OCI-LY7 (cell line): Measurements from ENCODE around the gene SHOC2. TPM values are rescaled to one million over a fixed set of nuclear protein-coding genes. Genes with fewer than 3 reads are reported as not detected.

Experiments
- BruUV-seq: library from RNA; stranded (reverse); fragments of 400-500 nt; replicated peaks from 2 replicates; lab custom pipeline; 2021; lab: Mats Ljungman, UMichigan
- CTCF ChIA-PET: fragments of 300-600 bp; sonication (Branson Sonifier 250); formaldehyde crosslinking; loops from one replicate; lab custom pipeline; 2022; ENCODE audit warnings: antibody characterized with exemption; ENCODE audit not compliant: unreplicated experiment; lab: Charles Lee
- POLR2A ChIA-PET: fragments of 300-600 bp; sonication (Branson Sonifier 250); formaldehyde crosslinking; loops from one replicate; lab custom pipeline; 2022; ENCODE audit warnings: antibody characterized with exemption; lab: Charles Lee
- DNase-seq: peaks from one replicate; pipeline ENCODE4 v3.0.0-alpha.2; 2015; ENCODE audit warnings: low spot score
- H2AFZ ChIP-seq: fragments of 200-600 bp; sonication (generic), shearing (Covaris generic); 2 replicates; pipeline ENCODE4 v1.6.1; 2014; ENCODE audit warnings: mild to moderate bottlenecking, antibody characterized with exemption, low read length, moderate library complexity
- H3K27ac ChIP-seq: fragments of 200-600 bp; sonication (generic); 2 replicates; pipeline ENCODE4 v1.5.1; 2014; ENCODE audit warnings: mixed run types, low read depth, mild to moderate bottlenecking, moderate library complexity, low read length, inconsistent platforms; ENCODE audit not compliant: poor library complexity, severe bottlenecking
- H3K36me3 ChIP-seq: fragments of 200-600 bp; sonication (generic); 2 replicates; pipeline ENCODE4 v1.6.1; 2014; ENCODE audit warnings: mild to moderate bottlenecking, antibody characterized with exemption, low read length, moderate library complexity, mixed read lengths; ENCODE audit not compliant: insufficient read depth
- H3K4me1 ChIP-seq: fragments of 200-600 bp; sonication (generic); 2 replicates; pipeline ENCODE4 v1.5.1; 2014; ENCODE audit warnings: mild to moderate bottlenecking, low read length; ENCODE audit not compliant: insufficient read depth, poor library complexity, severe bottlenecking
- H3K4me2 ChIP-seq: fragments of 200-600 bp; sonication (generic); 2 replicates; pipeline ENCODE4 v1.6.1; 2014; ENCODE audit warnings: mild to moderate bottlenecking, low read length
- H3K4me3 ChIP-seq: fragments of 200-600 bp; sonication (generic); 2 replicates; pipeline ENCODE4 v1.5.1; 2014; ENCODE audit warnings: mild to moderate bottlenecking, low read depth, low read length; ENCODE audit not compliant: poor library complexity, severe bottlenecking
- H3K79me2 ChIP-seq: fragments of 200-600 bp; sonication (generic); 2 replicates; pipeline ENCODE4 v1.6.1; 2016; ENCODE audit warnings: low read depth, mild to moderate bottlenecking, low read length, moderate library complexity, mixed read lengths; ENCODE audit not compliant: insufficient read depth
- H3K9me2 ChIP-seq: fragments of 200-600 bp; sonication (generic); 2 replicates; pipeline ENCODE4 v1.6.1; 2016; ENCODE audit warnings: mild to moderate bottlenecking, low read length, mixed read lengths; ENCODE audit not compliant: insufficient read depth
- H3K9me3 ChIP-seq: fragments of 200-600 bp; sonication (generic); 2 replicates; pipeline ENCODE4 v1.6.1; 2014; ENCODE audit warnings: mild to moderate bottlenecking, mixed run types, low read length, mixed read lengths
- H4K20me1 ChIP-seq: fragments of 200-600 bp; sonication (generic); 2 replicates; pipeline ENCODE4 v1.6.1; 2014; ENCODE audit warnings: mild to moderate bottlenecking, antibody characterized with exemption, low read length, moderate library complexity, mixed read lengths; ENCODE audit not compliant: insufficient read depth
- CTCF ChIP-seq: fragments of 200-600 bp; sonication (generic); conservative IDR thresholded peaks from 2 replicates; pipeline ENCODE4 v1.5.1; 2014; ENCODE audit warnings: mild to moderate bottlenecking, antibody characterized with exemption, low read length, moderate library complexity, mixed read lengths
- EZH2phosphoT487 ChIP-seq: fragments of 200-600 bp; sonication (generic); IDR thresholded peaks from 2 replicates; pipeline ENCODE4 v1.6.1; 2018; ENCODE audit warnings: low read depth, borderline replicate concordance, mild to moderate bottlenecking, mixed run types, antibody characterized with exemption, low read length, moderate library complexity, mixed read lengths
- intact Hi-C: fragments of 100-400 bp; cut with micrococcal nuclease; formaldehyde crosslinking; loops from one replicate; pipeline ENCODE4 v1.10.0; 2022; ENCODE audit not compliant: unreplicated experiment
- total RNA-seq, 2 experiments: library from RNA; depleted of rRNA in 1 of 2; stranded (reverse); fragments of >200 nt in 1 of 2; shearing (Covaris generic) in 1 of 2; gene quantifications; 2 replicates each; pipeline ENCODE4 v1.2.3, GENCODE V29; 2014 to 2022

SHOC2 gene
- total RNA-seq, 2 experiments from 2014 or later = 54.1 to 92.2 TPM

GRCh38 chr10:111017098-111017497 lies 97.7 kb downstream of the SHOC2 start:
- no peak overlapping the region for H3K4me3 ChIP-seq
- H2AFZ ChIP-seq = no peak overlapping the region
- no peak for DNase-seq
- no peak for TF ChIP-seq CTCF
- no peak for TF ChIP-seq EZH2phosphoT487
- no peaks in the 10 kb centered on the region for H3K9me2 ChIP-seq
- H3K36me3 ChIP-seq = peaks cover 81% of the 10 kb centered on the region
- intact Hi-C loops = no loop called here
- H3K4me1 ChIP-seq = no peaks in the 10 kb centered on the region
- ChIA-PET POLR2A (interaction anchor here (0.5 to 0.8 kb wide), 2 partner anchors 103 to 288 kb away, joined by 3 read pairs; no protein-coding TSS in a partner anchor), CTCF (no interaction called here)
- H3K4me2 ChIP-seq = no peak overlapping the region
- H3K9me3 ChIP-seq = no peaks in the 10 kb centered on the region
- H3K27ac ChIP-seq = no peak overlapping the region
- no peaks in the 10 kb centered on the region; the same call in 1 of the 2 replicates for H3K79me2 ChIP-seq
- no TSS peak for BruUV-seq
- no peaks in the 10 kb centered on the region for H4K20me1 ChIP-seq

- intact Hi-C loops = no loop called here
- no peak overlapping the region for H3K4me2 ChIP-seq
- no peaks in the 10 kb centered on the region for H4K20me1 ChIP-seq
- TF ChIP-seq EZH2phosphoT487 (no peak), CTCF (no peak)
- no peak overlapping the region for H3K4me3 ChIP-seq
- no peak overlapping the region for H2AFZ ChIP-seq
- ChIA-PET POLR2A (no interaction called here), CTCF (no interaction called here)
- H3K79me2 ChIP-seq = no peaks in the 10 kb centered on the region; the same call in 1 of the 2 replicates
- no peak overlapping the region for H3K27ac ChIP-seq
- no peak for DNase-seq
- no TSS peak for BruUV-seq
- no peaks in the 10 kb centered on the region for H3K9me2 ChIP-seq
- H3K36me3 ChIP-seq = peaks cover 82% of the 10 kb centered on the region
- no peaks in the 10 kb centered on the region for H3K4me1 ChIP-seq
- H3K9me3 ChIP-seq = no peaks in the 10 kb centered on the region
Measured at GRCh38 chr10:111018021-111018420, 98.6 kb downstream of the SHOC2 start.

- CTCF ChIA-PET = no interaction called here
- no peaks in the 10 kb centered on the region for H3K4me1 ChIP-seq
Measured at GRCh38 chr10:111023060-111023459, 103.7 kb downstream of the SHOC2 start.

More at GRCh38 chr10:111023060-111023459, 103.7 kb downstream of the SHOC2 start:
- Histone ChIP-seq H3K4me2 (no peak overlapping the region), H3K9me2 (no peaks in the 10 kb centered on the region), H3K79me2 (no peaks in the 10 kb centered on the region), H3K4me3 (no peak overlapping the region), H3K9me3 (no peaks in the 10 kb centered on the region), H3K36me3 (peaks cover 54% of the 10 kb centered on the region), H3K27ac (no peak overlapping the region), H2AFZ (no peak overlapping the region), H4K20me1 (no peaks in the 10 kb centered on the region)
- DNase-seq = no peak
- intact Hi-C loops = loop anchor here (10.0 kb wide), 1 partner anchor 278 kb away; no protein-coding TSS in a partner anchor
- POLR2A ChIA-PET = interaction anchor here (0.6 kb wide), 2 partner anchors 101 to 104 kb away, joined by 3 read pairs; partner anchors contain the start of gene BBIP1
- TF ChIP-seq EZH2phosphoT487 (no peak), CTCF (no peak)
- BruUV-seq = no TSS peak
